T-helper 2 cell treated with Interferon-gamma antibody and Interleukin-4, amounts not matched to agents 100 ng/mL and 5 ng/mL, for 36 hours (primary cell): ENCODE results near the gene MSLN. TPM values are rescaled to one million over a fixed set of nuclear protein-coding genes. Genes with fewer than 3 reads are reported as not detected.
"Not testable (repeated sequence)": the region's sequence is repeated elsewhere in the genome, so short reads cannot be mapped to it uniquely, and the experiment has no call there.

Experiments
- intact Hi-C: fragments of 100-400 bp; cut with micrococcal nuclease; formaldehyde crosslinking; loops from one replicate; pipeline ENCODE4 v1.15.1; 2023
- total RNA-seq: library from RNA; stranded (reverse); gene quantifications from 2 replicates; pipeline ENCODE4 v1.2.3, GENCODE V29; 2022

The MSLN gene
- total RNA-seq: 0.18 TPM in 1 of 2 replicates, not detected in the other

DNA sequence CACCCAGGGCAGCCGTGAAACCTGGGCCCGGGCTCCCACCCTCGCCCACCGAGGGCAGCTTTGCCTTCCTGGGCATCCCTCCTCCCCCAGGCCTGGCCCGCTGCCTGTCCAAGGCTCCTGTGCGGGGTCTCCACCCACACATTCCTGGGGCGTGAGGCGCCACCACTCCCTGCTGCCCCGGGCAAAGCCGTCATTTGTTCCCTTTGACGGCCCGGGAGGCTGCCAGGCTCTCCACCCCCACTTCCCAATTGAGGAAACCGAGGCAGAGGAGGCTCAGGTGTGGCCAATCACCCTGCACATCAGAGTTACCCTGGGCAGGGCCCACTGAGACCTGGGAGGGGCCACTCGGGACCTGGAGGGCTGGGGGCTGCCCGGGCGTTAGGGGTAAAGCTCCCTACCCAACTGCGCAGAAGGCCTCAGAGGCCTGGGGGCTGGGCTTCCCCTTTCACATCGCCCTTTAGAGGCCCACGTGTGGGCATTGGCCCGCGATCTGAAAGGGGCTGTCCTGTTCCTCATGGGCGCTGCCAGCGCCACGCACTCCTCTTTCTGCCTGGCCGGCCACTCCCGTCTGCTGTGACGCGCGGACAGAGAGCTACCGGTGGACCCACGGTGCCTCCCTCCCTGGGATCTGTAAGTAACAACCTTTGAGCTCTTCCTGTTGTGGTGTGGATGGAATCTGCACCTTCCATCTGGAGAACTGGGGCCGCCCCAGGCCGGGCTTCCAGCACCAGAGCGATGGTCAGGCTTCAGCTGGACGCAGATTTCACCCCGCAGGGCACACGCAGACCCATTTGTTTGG lies at the start of gene MSLN:
TSS of gene MSLN (plus strand) at position 190 of the 799 bp plus-strand sequence. CDS start 1,947 bp downstream, outside the sequence.
- intact Hi-C loops: no loop called here

DNA sequence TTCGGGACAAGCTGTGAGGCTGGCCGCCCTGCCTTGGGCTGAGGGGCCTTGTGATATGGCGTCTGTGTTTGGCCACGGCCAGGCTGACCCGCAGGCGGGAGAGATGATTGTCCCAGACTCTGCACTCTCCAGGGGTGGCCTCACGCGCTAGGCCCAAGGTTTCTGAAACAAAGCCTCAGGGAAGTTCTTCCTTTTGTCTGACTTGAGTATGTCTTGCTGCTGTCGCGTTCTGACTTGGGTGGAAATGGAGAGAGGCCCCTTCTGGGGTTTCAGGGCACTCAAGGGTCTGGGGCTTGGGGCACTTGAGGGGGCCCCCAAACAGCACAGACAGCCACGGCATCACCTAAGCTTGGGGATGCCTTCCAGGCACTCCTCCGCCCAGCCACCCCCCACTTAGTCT lies 49.5 kb upstream of the MSLN start:
- intact Hi-C loops: loop anchor here (1.0 kb wide), 1 partner anchor 74 kb away; no protein-coding TSS in a partner anchor

DNA sequence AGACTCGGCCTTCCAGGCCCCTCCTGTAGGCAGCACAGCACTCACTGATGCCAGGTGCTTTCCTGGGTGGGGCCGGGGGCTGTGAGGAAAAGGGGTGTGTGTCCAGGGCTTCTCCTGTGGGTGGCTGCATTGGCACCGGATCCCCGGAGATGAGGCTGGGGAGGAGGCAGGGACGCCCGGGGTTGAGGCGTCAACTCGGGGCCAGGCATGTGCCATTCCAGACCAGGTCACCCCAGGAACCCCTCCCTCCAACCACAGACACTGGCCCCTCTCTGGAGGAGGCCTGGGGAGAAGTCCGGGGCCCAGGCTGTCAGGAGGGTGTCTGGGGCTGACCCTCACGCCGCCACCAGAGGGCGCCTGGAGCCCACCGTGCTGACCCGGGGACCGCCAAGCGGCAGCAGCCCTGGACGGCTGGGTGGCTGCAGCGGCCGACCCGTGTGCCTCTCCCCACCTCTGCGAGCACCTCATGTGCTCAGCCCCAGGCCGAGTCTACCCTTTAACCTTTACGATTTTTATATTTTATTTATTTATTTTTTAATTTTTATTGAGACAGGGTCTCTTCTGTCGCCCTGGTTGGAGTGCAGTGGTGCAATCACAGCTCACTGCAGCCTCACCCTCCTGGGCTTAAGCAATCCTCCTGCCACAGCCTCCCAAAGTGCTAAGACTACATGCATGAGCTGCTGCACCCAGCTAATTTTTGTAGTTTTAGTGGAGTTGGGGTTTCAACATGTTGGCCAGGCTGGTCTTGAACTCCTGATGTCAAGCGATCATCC lies 48.8 kb upstream of the MSLN start:
- intact Hi-C loops: loop anchor here (1.0 kb wide), 1 partner anchor 74 kb away; no protein-coding TSS in a partner anchor

DNA sequence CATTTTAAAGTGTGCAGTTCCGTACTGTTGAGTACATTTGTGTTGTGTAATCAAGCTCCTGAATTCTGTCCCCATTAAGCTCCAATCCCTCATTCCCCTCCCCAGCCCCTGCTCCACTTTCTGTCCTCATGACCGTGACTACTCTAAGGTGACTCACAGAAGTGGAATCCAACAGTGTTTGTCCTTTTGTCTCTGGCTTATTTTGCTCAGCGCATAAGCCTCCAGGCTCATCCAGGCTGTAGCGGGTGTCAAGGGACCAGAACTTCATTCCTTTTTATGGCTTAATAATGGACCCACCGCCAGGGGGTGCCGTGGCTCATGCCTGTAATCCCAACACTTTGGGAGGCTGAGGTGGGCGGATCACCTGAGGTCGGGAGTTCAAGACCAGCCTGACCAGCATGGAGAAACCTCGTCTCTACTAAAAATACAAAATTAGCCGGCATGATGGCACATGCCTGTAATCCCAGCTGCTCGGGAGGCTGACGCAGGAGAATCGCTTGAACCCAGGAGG lies 47.7 kb upstream of the MSLN start:
- intact Hi-C loops: not testable (repeated sequence)

DNA sequence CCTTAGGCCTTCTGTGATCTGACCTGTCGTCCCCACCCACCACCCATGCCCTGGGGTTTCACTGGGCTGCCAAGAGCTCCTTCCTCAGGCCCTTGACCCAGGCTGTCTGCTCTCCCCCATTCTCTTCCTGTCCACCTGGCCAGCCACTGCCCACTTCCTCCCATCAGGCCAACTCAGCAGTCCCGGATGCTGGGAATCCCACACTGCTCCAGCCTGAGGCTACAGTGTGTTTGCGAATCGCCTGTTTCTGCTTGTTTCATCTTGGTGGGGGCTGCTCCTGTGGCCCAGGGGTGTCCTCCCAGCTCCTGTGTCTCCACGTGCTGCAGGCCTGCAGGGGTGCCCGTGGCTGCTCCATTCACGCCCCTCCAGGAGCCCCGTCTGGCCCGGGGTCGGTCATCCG lies 46.5 kb upstream of the MSLN start:
- intact Hi-C loops: loop anchor here (2.0 kb wide), 1 partner anchor 27 kb away; the partner anchor contains the start of gene CIAO3

DNA sequence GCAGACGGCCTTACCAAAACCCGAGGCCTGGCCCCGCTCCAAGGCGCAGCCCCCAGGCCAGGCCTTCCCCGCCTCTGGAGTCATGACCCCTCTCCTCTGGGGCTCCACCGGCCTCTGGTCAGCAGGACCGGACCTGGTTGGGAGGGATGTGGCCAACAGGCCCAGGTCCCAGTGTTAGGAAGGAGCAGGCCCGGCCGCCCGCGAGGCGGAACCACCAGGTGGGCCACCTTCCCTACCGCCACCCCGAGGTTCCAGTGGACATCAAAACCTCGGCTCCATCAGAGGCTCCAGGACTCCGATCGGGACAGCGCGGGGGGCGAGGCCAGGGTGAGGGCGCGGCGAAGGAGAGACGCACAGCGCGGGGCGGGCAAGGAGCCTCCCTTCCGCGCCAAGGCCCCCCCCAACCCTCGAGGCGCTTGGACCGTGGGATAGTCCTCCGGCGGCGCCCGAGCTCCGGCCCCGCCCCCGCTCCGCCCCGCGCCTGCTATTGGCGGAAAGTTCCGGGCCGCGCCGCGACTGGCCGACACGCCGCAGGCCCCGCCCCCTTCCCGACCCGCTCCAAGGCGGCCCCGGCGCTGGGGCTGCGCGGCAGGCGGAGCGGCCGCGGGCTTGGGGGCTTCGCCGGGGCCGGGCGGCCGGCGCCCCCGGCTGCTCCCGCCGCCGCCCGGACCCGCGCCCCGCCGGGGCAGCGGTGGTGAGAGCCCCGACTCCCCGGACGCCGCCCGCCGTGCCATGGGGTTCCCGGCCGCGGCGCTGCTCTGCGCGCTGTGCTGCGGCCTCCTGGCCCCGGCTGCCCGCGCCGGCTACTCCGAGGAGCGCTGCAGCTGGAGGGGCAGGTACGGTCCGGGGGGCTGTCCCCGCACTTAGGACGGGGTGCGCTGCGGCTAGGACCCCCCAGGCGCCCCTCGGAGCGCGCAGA lies 45.7 kb upstream of the MSLN start, which contains the start of gene METRN:
TSS of gene METRN (plus strand) at position 561 of the 919 bp plus-strand sequence. CDS start at position 733, 172 bp downstream.
- intact Hi-C loops: loop anchor here (2.0 kb wide), 1 partner anchor 26 kb away; the partner anchor contains the start of gene CIAO3

DNA sequence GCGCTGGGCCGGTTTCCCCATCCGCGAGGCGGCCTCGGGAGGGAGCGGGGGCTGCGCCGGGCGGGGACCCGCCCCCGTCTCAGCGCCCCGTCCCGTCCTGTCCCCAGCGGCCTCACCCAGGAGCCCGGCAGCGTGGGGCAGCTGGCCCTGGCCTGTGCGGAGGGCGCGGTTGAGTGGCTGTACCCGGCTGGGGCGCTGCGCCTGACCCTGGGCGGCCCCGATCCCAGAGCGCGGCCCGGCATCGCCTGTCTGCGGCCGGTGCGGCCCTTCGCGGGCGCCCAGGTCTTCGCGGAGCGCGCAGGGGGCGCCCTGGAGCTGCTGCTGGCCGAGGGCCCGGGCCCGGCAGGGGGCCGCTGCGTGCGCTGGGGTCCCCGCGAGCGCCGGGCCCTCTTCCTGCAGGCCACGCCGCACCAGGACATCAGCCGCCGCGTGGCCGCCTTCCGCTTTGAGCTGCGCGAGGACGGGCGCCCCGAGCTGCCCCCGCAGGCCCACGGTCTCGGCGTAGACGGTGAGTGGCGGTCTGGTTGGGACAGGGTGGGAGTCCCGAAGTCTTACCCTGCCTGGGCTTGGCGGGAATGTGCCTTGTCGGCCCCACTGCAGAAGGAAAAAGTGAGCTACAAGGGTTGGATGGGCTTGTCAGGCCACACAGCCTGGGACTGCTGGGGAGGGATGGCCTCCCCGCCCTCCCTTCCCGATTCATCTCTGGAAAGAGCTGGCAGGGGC lies 44.9 kb upstream of the MSLN start:
- intact Hi-C loops: loop anchor here (2.0 kb wide), 1 partner anchor 25 kb away; the partner anchor contains the start of gene CIAO3

DNA sequence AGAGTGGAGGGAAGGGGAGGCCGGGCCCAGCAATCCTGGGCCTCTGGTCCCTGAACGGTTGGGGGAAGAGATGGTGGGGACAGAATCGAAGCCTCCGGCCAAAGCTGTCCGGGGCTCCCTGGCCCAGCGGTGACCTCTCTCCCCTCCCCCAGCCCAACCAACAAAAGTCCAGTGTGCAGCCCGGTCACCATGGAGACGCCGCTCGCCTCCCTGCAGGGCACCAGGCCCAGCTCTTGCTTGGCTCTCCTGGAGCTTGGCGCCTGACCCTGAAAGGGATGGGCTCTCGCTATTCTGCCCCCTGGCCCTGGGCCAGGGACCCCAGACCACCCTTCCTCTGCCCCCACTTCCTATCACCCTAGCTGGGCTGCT lies 44.4 kb upstream of the MSLN start:
- intact Hi-C loops: no loop called here

DNA sequence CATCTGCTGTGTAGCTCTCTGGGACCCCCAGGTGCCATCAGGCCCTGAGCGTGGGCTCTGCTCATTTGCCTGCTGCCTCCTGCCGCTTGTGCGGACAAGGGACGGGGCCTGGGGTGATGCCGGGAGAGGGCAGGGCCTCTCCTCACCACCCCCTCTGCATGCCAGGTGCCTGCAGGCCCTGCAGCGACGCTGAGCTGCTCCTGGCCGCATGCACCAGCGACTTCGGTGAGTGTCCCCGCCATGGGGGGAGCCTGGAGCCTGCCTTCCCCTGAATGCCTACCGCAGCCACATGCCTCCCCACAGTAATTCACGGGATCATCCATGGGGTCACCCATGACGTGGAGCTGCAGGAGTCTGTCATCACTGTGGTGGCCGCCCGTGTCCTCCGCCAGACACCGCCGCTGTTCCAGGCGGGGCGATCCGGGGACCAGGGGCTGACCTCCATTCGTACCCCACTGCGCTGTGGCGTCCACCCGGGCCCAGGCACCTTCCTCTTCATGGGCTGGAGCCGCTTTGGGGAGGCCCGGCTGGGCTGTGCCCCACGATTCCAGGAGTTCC lies 43.7 kb upstream of the MSLN start:
- intact Hi-C loops: no loop called here

DNA sequence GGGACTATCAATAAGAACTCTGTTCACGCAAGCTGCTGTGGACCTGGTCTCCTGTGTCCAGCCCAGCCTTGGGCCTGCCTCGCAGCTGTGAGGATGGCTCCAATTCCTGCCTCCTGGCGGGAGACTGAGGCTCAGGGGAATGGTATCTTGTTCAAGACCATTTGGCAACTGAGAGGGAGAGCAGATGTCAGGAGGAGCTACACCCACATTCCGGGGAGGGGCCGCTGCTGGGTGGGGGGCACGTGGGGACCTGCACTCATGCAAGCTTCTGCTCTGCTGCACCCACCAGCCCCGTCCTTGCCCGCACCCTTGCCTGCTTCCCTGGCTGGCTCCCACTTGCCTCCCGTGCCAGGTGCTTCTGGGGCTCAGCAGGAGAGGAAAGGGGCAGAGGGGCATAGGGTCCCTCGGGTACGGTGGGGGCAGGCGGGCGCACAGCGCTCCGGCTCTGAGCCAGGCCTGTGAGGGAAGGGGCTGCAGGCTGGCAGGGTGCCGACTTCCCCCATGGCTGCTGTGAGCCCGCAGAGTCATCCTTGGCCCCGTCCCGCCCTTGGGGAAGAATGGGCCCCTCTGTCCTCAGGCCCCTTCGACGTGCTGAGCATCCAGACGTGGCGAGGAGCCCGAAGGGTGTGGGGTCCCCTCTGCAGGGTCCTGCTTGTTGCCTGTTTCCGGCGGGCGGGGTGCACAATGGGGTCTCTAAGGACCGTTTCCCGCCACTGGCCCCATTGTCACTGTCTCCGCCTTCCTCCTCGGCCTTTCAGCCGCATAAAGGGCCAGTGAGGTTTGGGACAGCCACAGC lies 42.9 kb upstream of the MSLN start:
- intact Hi-C loops: no loop called here

DNA sequence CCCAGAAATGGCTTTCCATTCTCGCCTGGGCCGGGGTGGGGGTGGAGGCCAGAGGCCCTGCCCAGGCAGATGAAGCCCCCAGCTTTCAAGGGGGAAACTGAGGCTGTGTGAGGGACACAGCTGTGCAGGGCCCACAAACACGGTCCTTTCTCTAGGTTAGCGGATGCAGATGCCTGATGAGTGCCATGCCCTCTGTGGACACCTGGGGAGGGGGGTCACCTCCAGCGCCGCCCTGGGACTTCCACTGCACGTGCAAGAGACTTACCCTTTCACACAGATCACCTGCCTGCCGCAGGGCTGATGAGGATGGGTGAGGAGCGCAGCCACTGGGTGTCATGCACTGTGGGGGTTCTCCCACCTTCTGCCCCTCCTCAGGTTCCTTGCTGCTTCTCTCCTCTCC lies 42.1 kb upstream of the MSLN start:
- intact Hi-C loops: no loop called here

DNA sequence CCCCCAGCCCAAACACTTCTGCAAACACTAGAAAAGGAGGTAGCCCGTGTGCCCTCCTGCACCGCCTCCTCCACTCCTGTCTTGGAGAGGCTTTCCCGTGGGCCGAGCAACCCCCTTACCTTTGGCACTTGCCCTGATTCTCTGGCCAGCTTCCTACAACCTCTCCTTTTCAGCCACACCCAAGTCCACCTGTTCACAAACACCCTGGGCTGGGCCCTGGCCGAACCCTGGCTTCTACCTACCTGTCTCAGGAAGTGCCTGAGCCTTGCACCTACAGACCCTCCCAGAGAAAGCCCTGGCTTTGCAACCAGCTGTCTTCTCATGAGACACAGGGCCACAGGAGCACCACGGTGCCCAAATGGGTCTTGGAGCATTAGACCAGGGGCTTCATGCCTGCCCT lies 41.6 kb upstream of the MSLN start:
- intact Hi-C loops: no loop called here

DNA sequence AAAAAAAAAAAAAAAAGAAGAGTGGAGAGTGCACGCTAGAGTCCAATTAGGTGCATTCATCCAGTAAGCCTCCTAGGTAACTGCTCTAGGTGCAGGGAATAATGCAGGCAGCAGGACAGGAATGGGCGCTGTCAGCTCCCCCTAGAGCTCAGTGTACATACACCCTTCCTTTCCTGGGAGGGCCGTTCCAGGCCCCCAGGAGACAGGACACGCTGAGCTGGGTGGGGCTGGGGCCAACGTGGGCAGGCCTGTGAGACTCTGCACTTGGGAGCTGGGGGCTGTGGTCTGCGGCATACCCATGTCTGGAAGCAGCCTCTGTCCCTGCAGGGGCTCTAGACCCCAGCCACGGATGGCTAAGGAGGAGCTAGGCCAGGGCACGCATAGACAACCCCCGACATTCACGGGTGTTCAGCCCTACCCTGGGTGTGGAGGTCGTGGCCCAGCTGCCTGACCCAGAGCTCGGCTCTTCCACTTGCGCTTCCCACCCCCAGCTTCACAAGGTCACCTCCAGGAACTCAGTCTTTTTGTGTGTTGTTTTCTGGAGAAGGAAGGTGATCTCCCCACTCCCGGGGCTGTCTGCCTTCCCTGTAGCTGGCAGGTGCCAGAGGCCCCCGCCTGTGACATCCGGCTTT lies 40.6 kb upstream of the MSLN start:
- intact Hi-C loops: no loop called here

DNA sequence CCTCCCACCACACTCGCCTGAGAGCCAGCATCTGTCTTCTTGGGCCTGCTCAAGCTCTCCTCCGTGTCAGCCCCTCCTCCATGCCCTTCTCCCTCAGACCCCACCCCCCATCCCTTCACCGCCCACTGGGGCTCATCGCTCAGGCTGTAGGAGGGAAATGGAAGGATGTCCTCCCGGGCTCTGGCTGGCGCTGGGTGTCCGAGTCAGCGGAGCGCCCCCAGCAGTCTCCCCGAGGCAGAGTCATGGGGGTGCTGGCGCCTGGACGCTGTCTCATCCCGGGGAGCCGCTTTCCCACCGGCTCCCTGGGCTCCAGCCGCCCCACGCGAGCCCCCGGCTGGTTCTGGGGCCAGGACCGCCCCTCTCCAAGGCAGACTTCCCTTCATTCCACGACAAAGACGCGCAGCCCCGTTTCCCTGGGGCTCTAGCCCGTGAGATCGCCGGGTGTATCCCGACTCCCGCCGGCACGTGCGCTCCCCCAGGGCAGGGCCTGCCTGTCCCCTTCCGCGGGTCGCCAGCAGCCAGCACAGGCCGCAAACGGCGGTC lies 40.0 kb upstream of the MSLN start:
- intact Hi-C loops: no loop called here

DNA sequence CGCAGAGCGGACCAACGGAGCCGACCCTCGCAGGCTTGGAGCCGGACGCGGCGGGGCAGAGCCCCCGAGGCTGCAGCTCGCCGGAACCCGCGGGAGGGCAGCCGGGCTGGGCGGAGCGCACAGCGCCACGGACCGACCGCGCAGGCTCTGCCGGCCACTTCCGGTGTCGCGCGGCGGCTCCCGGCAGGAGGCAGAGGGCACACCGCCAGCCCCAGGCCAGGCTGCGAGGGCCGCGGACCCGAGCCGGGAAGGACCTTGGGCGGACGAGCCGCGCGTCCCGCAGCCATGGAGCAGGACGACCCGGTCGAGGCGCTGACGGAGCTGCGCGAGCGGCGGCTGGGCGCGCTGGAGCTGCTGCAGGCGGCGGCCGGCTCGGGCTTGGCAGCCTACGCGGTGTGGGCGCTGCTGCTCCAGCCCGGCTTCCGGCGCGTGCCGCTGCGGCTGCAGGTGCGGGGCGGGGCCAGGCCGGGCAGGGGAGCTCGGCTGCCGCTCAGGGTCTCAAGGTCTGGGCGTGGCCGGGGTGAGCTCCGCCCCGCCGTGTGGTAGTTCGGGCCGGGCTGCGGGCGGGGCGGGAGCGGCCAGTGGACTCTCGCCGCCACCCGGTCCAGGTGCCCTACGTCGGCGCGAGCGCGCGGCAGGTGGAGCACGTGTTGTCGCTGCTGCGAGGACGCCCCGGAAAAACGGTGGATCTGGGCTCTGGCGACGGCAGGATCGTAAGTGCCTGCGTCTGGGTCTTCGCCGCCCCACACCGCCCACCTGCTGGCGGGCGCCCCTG lies 39.4 kb upstream of the MSLN start, which contains the start of gene ANTKMT:
TSS of gene ANTKMT (plus strand) at position 157 of the 775 bp plus-strand sequence. CDS start at position 286, 129 bp downstream.
- intact Hi-C loops: no loop called here

DNA sequence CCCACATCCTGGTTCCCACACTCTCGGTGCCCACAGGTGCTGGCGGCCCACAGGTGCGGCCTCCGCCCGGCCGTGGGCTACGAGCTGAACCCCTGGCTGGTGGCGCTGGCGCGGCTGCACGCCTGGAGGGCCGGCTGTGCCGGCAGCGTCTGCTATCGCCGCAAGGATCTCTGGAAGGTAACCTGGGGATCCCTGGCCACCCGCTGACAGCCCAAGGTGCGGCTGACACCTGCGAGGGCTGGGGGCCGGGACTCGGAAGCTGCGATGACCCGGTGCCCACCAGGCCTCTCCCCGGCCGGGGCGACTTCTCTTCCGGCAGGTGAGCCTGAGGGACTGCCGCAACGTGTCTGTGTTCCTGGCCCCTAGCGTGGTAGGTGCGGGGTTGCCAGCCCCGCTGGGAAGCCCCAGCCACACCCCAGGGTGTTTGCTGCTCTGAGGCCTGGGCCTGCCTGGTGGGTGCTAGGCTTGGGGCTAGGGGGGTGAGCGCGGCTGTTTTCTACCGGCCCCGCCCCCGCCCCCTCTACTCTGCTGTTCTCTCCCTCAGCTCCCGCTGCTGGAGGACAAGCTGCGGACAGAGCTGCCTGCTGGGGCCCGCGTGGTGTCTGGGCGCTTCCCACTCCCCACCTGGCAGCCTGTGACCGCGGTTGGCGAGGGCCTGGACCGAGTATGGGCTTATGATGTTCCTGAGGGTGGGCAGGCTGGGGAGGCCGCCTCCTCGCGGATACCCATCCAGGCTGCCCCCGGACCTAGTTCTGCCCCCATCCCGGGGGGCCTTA lies 38.6 kb upstream of the MSLN start:
- intact Hi-C loops: no loop called here
